HG02678 (cell line): Measurements from ENCODE around the gene RNPS1.
A peak's percentile ranks its signal among the peaks of the same experiment; 100 is the strongest.

Source experiments
- ATAC-seq: cut with Tn5 transposase; IDR thresholded peaks from one replicate; pipeline ENCODE4 v1.9.1; 2021; ENCODE audit warnings: mild to moderate bottlenecking, moderate library complexity; ENCODE audit not compliant: unreplicated experiment

Gene RNPS1

GRCh38 chr16:2236337-2237101 is 31.4 kb downstream of the RNPS1 start, which contains the start of gene DNASE1L2:
Gene DNASE1L2, plus strand, starts transcription at chr16:2236444. Its CDS starts 373 bp downstream, at chr16:2236817.
- no peak for ATAC-seq

GRCh38 chr16:2235695-2236336 is 32.1 kb downstream of the RNPS1 start:
- no peak for ATAC-seq

- no peak for ATAC-seq
Measured at GRCh38 chr16:2235234-2235651, 32.7 kb downstream of the RNPS1 start.

GRCh38 chr16:2234813-2235170 is 33.1 kb downstream of the RNPS1 start:
- ATAC-seq = no peak

- no peak for ATAC-seq
Measured at GRCh38 chr16:2233872-2234812, 33.8 kb downstream of the RNPS1 start.

- ATAC-seq = no peak
Measured at GRCh38 chr16:2233046-2233775, 34.7 kb downstream of the RNPS1 start.

- ATAC-seq = no peak
Measured at GRCh38 chr16:2232094-2232990, 35.6 kb downstream of the RNPS1 start.

- no peak for ATAC-seq
Measured at GRCh38 chr16:2231016-2231931, 36.7 kb downstream of the RNPS1 start.

- no peak for ATAC-seq
Measured at GRCh38 chr16:2230376-2230775, 37.5 kb downstream of the RNPS1 start.

GRCh38 chr16:2229632-2230250 is 38.2 kb downstream of the RNPS1 start:
- ATAC-seq = no peak

GRCh38 chr16:2229091-2229490 is 38.8 kb downstream of the RNPS1 start:
- ATAC-seq = no peak

GRCh38 chr16:2228161-2228824 is 39.6 kb downstream of the RNPS1 start:
- no peak for ATAC-seq

GRCh38 chr16:2226918-2227317 is 41.0 kb downstream of the RNPS1 start:
- ATAC-seq = no peak

- no peak for ATAC-seq
Measured at GRCh38 chr16:2226245-2226793, 41.6 kb downstream of the RNPS1 start.

GRCh38 chr16:2223942-2224486 is 43.9 kb downstream of the RNPS1 start:
- peak; percentile 18 for ATAC-seq

GRCh38 chr16:2223221-2223941 is 44.5 kb downstream of the RNPS1 start, which contains the start of gene E4F1:
Gene E4F1, plus strand, starts transcription at chr16:2223591. Its CDS starts 23 bp downstream, at chr16:2223614.
- peak; percentile 93 for ATAC-seq
